Uterus (tissue), 4 donors: ENCODE results near the gene HIP1. TPM values are rescaled to one million over a fixed set of nuclear protein-coding genes. Genes with fewer than 3 reads are reported as not detected.

Experiments
- DNase-seq, 2 donors: peaks; one replicate each; pipeline ENCODE4 v3.0.0-alpha.2; 2019 to 2020
- H3K27ac ChIP-seq, 2 donors: fragments of 200-600 bp; sonication (generic); 1 replicate in 1 of 2; 2 replicates in 1 of 2; pipeline ENCODE4 v1.5.1; 2016 to 2018
- H3K27me3 ChIP-seq, 2 donors: fragments of 200-600 bp; sonication (generic); one replicate each; pipeline ENCODE4 v1.5.1; 2018 to 2019; ENCODE audit warnings: control low read depth in 1 of 2
- H3K36me3 ChIP-seq, 2 donors: fragments of 200-600 bp; sonication (generic); one replicate each; pipeline ENCODE4 v1.5.1; 2019; ENCODE audit warnings: control low read depth in 1 of 2
- H3K4me1 ChIP-seq, 2 donors: fragments of 200-600 bp; sonication (generic); one replicate each; pipeline ENCODE4 v1.5.1; 2018 to 2019; ENCODE audit warnings: control low read depth in 1 of 2
- H3K4me3 ChIP-seq, 2 donors: fragments of 200-600 bp; sonication (generic); 1 replicate in 1 of 2; 2 replicates in 1 of 2; pipeline ENCODE4 v1.5.1; 2018 to 2019; ENCODE audit warnings: mild to moderate bottlenecking in 1 of 2
- H3K9me3 ChIP-seq, 2 donors: fragments of 200-600 bp; sonication (generic); one replicate each; pipeline ENCODE4 v1.5.1; 2019; ENCODE audit warnings: control low read depth in 1 of 2
- POLR2A ChIP-seq, 2 donors: fragments of 450-650 bp; IDR thresholded peaks; one replicate each; pipeline ENCODE4 v1.6.1; 2016; ENCODE audit warnings: antibody characterized with exemption in 2 of 2, mild to moderate bottlenecking in 1 of 2, moderate library complexity in 1 of 2
- intact Hi-C: fragments of 100-400 bp; cut with DNase I; formaldehyde crosslinking; loops from one replicate; pipeline ENCODE4 v1.15.1; 2023; ENCODE audit warnings: low total_unique reads
- total RNA-seq, 4 donors: library from RNA; depleted of rRNA in 3 of 4; stranded (reverse); fragments of >200 nt in 3 of 4; gene quantifications; one replicate each; pipeline versions ENCODE4 v1.1.0 to v1.2.4, GENCODE V29; 2014 to 2023
- TF ChIP-seq, protein P1 (sequence below), 4 experiments: fragments of 200-600 bp in 2 of 4; fragments of 450-650 bp in 2 of 4; sonication (generic) in 2 of 4; IDR thresholded peaks; one replicate each; pipeline ENCODE4 v1.5.1; 2016 to 2019; ENCODE audit warnings: antibody characterized with exemption in 4 of 4, mild to moderate bottlenecking in 2 of 4, moderate library complexity in 1 of 4
- donor health status: DM: yes; HTN: yes; CAD: no.

The HIP1 gene
- total RNA-seq, 4 donors from 2014 or later = 13.1 to 48.8 (median 20.3) TPM

DNA sequence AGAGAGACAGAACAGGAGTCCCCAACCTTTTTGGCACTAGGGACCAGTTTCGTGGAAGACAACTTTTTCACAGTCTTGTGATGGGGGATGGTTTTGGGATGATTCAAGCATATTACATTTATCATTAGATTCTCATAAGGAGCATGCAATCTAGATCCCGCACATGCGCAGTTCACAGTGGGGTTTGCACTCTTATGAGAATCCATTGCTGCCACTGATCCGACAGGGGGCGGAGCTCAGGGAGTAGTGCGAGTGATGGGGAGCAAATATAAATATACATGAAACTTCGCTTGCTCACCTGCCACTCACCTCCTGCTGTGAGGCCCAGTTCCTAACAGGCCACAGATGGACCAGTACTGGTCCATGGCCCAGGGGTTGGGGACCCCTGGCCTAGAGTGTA lies 19.1 kb upstream of the HIP1 start:
- no peak for TF ChIP-seq POLR2A (IDR thresholded peaks at IDR 0.05)
- TF ChIP-seq, protein P1, sequence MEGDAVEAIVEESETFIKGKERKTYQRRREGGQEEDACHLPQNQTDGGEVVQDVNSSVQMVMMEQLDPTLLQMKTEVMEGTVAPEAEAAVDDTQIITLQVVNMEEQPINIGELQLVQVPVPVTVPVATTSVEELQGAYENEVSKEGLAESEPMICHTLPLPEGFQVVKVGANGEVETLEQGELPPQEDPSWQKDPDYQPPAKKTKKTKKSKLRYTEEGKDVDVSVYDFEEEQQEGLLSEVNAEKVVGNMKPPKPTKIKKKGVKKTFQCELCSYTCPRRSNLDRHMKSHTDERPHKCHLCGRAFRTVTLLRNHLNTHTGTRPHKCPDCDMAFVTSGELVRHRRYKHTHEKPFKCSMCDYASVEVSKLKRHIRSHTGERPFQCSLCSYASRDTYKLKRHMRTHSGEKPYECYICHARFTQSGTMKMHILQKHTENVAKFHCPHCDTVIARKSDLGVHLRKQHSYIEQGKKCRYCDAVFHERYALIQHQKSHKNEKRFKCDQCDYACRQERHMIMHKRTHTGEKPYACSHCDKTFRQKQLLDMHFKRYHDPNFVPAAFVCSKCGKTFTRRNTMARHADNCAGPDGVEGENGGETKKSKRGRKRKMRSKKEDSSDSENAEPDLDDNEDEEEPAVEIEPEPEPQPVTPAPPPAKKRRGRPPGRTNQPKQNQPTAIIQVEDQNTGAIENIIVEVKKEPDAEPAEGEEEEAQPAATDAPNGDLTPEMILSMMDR (IDR thresholded peaks at IDR 0.05) = no peak
- Histone ChIP-seq H3K27ac (no peak overlapping the region), H3K36me3 (no peaks in the 10 kb centered on the region), H3K27me3 (no peaks in the 10 kb centered on the region), H3K9me3 (no peaks in the 10 kb centered on the region), H3K4me3 (no peak overlapping the region), H3K4me1 (no peaks in the 10 kb centered on the region)
- intact Hi-C loops = no loop called here
- no peak for DNase-seq

DNA sequence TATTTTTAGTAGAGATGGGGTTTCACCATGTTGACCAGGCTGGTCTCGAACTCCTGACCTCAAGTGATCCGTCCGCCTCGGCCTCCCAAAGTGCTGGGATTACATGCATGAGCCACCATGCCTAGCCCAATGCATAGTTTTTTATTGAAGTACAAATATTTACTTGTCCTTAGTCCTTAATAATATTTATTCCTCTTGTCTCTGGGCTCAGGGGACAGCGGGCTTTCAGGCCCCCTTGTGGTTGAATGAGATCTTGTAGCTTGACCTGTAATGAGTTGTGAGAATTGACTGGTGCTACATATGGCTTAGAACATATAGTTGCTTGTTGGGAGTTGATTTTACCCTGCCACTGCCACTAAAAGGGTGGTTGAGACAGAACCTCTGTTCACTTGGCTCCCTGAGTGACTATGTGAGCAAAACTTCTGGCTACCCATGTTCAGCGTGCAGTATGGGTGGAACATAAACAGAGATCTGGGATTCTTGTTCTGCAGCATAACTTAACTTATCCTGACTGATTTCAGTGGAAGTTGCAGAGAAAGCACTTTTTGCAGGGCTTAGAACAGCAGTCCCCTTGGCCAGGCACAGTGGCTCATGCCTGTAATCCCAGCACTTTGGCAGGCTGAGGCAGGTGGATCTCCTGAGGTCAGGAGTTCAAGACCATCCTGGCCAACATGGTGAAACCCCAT lies 18.4 kb upstream of the HIP1 start:
- Histone ChIP-seq H3K4me1 (no peaks in the 10 kb centered on the region), H3K27ac (no peak overlapping the region), H3K27me3 (no peaks in the 10 kb centered on the region), H3K36me3 (no peaks in the 10 kb centered on the region), H3K4me3 (no peak overlapping the region), H3K9me3 (no peaks in the 10 kb centered on the region)
- TF ChIP-seq, protein P1 (IDR thresholded peaks at IDR 0.05) = no peak
- intact Hi-C loops = no loop called here
- DNase-seq = no peak

DNA sequence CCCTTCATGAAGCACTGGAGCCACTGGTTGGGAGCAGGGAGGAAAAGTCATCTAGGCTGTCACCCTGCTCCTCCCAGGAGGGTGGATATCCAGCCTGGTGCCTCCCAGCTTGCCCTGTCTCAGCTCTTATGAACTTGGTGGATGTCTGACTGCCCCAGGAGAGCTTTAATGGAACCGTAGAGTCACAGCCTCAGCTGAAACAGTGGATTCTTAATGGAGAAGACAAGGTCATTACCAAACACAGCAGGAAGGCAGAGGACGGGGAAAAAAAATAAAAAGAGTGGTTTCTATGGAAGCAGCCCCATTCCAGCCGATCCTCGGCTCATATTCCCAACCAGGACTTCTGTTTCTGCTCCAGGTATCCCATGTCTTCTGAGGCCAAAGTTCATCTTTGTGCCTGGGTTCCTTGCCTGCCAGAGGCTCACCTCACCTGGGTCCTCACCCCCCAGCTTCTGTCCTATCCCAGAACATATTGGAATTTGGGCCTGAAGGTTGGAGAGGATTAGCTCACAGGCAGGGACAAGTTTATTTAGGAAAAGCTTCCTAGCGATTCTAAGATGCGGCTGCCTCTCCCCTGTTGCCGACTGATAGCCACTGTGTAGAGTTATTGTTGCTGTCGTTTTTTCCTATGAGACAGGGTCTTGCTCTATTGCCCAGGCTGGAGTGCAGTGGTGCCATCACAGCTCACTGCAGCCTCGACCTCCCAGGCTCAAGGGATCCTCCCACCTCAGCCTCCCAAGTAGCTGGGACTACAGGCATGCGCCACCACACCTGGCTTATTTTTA lies 17.7 kb upstream of the HIP1 start:
- Histone ChIP-seq H3K27ac (no peak overlapping the region), H3K27me3 (no peaks in the 10 kb centered on the region), H3K36me3 (no peaks in the 10 kb centered on the region), H3K4me3 (no peak overlapping the region), H3K4me1 (no peaks in the 10 kb centered on the region), H3K9me3 (no peaks in the 10 kb centered on the region)
- no peak for DNase-seq
- intact Hi-C loops = no loop called here
- TF ChIP-seq POLR2A (IDR thresholded peaks at IDR 0.05) = no peak
- TF ChIP-seq, protein P1 (IDR thresholded peaks at IDR 0.05) = no peak

DNA sequence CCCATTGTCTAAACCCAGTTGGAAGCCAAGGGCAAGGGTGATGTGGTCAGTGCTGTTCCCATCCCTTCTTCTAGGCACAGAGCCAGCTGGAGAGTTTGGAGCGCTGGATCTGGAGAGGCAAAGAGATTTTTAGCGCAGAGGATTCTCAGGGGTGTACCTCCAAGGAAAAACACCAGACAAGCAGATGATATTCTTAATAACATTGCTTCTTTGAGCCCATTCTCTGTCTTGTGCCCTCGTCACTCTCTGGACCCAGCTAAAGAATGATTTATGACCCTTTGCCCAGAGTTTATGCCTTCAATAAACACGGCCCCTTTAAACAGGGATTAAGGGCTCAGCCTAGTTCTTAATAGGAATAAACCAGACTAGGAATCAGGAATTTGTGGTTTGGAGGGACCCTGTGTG lies 4.7 kb upstream of the HIP1 start:
- Histone ChIP-seq H3K27ac (no peak overlapping the region), H3K4me3 (no peak overlapping the region), H3K4me1 (no peaks in the 10 kb centered on the region), H3K27me3 (no peaks in the 10 kb centered on the region), H3K9me3 (no peaks in the 10 kb centered on the region), H3K36me3 (no peaks in the 10 kb centered on the region)
- intact Hi-C loops = no loop called here
- TF ChIP-seq, protein P1 (IDR thresholded peaks at IDR 0.05) = no peak
- no peak for TF ChIP-seq POLR2A (IDR thresholded peaks at IDR 0.05)
- DNase-seq = peak in 1 of 2 donors; percentile 21

DNA sequence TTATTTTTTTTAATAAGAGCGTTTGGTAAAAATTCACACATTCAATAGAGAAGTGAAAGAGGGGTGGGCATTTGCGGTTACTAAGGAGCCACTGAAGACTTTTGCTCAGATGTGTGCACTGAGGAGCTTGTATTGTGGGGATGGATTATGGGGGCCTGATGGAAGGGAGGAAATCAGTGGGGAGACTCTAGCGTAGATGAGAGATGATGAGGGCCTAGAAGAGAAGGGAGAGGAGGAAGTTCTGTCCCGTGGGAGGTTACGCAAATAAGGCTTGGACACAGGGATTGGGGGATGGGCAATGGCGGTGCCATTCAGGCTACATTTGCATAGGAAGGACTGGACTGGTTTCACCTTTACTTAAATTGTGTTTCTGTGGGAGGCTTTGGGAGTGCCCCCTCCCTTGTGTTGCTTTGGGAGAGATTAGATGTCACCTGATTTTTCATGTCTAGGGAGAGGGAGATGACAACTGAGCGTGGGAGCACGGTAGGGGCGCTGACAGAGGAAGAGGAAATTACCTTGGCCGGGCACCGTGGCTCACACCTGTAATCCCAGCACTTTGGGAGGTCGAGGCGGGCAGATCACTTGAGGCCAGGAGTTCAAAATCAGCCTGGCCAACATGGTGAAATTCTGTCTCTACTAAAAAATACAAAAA lies 2.2 kb upstream of the HIP1 start:
- no peak for TF ChIP-seq POLR2A (IDR thresholded peaks at IDR 0.05)
- TF ChIP-seq, protein P1 (IDR thresholded peaks at IDR 0.05) = no peak
- Histone ChIP-seq H3K4me1 (no peaks in the 10 kb centered on the region), H3K27ac (no peak overlapping the region), H3K27me3 (no peaks in the 10 kb centered on the region), H3K36me3 (no peaks in the 10 kb centered on the region), H3K4me3 (no peak overlapping the region), H3K9me3 (no peaks in the 10 kb centered on the region)
- DNase-seq = peak in 1 of 2 donors; percentile 31
- intact Hi-C loops = no loop called here
